H1 (cell line): Measurements from ENCODE around the gene MELTF. TPM values are rescaled to one million over a fixed set of nuclear protein-coding genes. Genes with fewer than 3 reads are reported as not detected.

Source experiments
- NANOG ChIP-seq: IDR thresholded peaks from 2 replicates; pipeline ENCODE4 v1.6.1; 2011; ENCODE audit warnings: low read length, low read depth, mild to moderate bottlenecking, inconsistent platforms; ENCODE audit not compliant: insufficient read depth, poor library complexity, severe bottlenecking
- polyA plus RNA-seq, 7 experiments: library from polyadenylated mRNA; depleted of rRNA in 3 of 7; stranded (reverse) in 5 of 7; unstranded in 2 of 7; fragments of >200 nt in 5 of 7; fragments of 200-250 nt in 2 of 7; gene quantifications; 1 replicate in 5 of 7; 2 replicates in 1 of 7; 4 replicates in 1 of 7; pipeline versions ENCODE4 v1.2.1 to v1.2.3, GENCODE V29; 2011 to 2013; ENCODE audit warnings: missing spikeins in 2 of 7, mixed read lengths in 2 of 7
- total RNA-seq: library from RNA; stranded (reverse); fragmentation: NEBNext Ultra II Directional; extraction: Animal tissue kit (Norgen Biotek cat#: 25700); gene quantifications from 2 replicates; pipeline ENCODE4 v1.2.1, GENCODE V29; 2021
- TF ChIP-seq, protein P1 (sequence below): IDR thresholded peaks from 2 replicates; pipeline ENCODE4 v1.6.1; 2012; ENCODE audit warnings: inconsistent platforms

Gene MELTF
- total and polyA plus RNA-seq, 2 of the 8 experiments (the other 6 are each of a cell fraction or from before 2014, with no cell fraction given), result 1.7 to 3.5 TPM

DNA sequence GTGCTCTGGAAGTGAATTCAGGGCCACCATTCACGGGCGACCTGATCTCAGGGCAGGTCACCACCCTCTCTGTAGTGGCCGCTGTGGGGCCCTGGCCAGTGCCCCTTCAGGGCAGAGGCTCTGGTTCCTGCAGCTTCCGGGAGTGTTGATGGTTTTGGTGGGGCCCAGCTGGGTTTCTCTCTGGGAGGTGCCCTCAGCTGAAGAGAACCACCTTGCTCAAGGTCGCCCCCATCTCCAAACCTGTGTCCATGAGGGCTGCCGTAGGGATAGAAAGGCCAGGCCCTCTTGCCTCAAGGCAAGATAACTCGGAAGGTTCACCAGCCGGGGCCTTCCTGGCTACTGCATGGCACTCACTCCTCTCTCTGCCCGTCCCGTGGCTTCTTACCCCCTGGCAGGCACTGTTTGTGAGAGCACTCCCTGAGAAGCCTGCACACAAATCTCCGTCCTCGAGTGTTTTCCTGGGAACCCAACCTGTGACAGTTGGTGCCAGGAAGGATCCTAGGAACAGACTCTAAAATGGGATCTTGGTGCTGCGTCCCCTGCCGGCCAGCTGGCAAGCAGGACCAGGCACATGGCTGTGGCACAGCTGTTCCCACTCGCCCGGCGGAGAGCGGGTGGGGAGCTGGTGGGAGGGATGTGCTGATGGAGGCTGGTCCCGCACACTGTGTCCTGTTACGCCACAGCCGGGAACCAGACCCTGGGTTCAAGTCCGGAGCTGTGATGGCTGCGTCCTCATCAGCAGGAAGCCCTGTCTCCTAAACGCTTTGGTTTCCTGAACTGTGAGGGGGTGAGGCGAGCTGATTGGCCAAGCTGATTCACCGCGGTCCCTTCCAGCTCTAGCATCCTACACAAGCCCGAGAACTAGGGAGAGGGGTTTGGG lies 37.8 kb downstream of the MELTF start (continued):
- TF ChIP-seq NANOG, result no peak
- TF ChIP-seq, protein P1, sequence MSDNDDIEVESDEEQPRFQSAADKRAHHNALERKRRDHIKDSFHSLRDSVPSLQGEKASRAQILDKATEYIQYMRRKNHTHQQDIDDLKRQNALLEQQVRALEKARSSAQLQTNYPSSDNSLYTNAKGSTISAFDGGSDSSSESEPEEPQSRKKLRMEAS, result peak; percentile 63; the same call in 1 of the 2 replicates
